ENCODE data around the gene SLC6A19. TPM values are rescaled to one million over a fixed set of nuclear protein-coding genes. Genes with fewer than 3 reads are reported as not detected.
"Not testable (repeated sequence)": the region's sequence is repeated elsewhere in the genome, so short reads cannot be mapped to it uniquely, and the experiment has no call there.

Gene SLC6A19
- polyA plus RNA-seq (ENCODE audit: insufficient read length in 4 of 4) = 10 to 100 TPM in 3 of 4 donors, under 1 TPM in 1; 0.78 to 70.8 (median 42.4) TPM

- DNase-seq (ENCODE audit: low read depth in 4 of 4, low spot score in 3 of 4) = no peak
Measured at GRCh38 chr5:1201327-1202025, at the start of gene SLC6A19. Gene SLC6A19, plus strand, starts transcription at chr5:1201595. Its CDS starts 56 bp downstream, at chr5:1201651.

GRCh38 chr5:1152156-1152555, 49.2 kb upstream of the SLC6A19 start:
- no peak for DNase-seq (ENCODE audit: low read depth in 4 of 4, low spot score in 3 of 4)

GRCh38 chr5:1152771-1153282, 48.6 kb upstream of the SLC6A19 start:
- no peak for DNase-seq (ENCODE audit: low read depth in 4 of 4, low spot score in 3 of 4)

DNA sequence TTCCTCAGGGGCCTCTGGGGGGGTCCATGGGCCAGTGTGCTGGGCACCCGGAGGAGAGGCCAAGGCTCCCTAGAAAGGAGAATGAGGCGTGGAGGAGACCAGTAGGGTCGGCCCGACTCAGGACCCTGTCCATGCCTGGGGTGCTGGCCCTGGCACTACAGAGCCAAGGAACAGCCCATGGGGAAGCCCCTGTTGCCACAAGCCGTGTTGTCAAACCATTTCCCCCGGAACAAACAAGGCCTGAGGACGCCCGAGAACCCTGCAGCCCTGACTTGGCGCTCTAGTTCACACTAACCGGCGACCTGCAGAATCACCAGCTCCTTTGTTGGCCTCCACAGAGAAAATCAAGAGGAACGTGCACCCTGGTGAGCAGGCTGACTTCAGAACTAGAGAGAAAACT, 48.0 kb upstream of the SLC6A19 start:
- DNase-seq (ENCODE audit: low read depth in 4 of 4, low spot score in 3 of 4) = no peak

- no peak for DNase-seq (ENCODE audit: low read depth in 4 of 4, low spot score in 3 of 4)
Measured at GRCh38 chr5:1155191-1156032, 46.0 kb upstream of the SLC6A19 start.

- DNase-seq (ENCODE audit: low read depth in 4 of 4, low spot score in 3 of 4) = no peak
Measured at GRCh38 chr5:1156033-1156753, 45.2 kb upstream of the SLC6A19 start.

DNA sequence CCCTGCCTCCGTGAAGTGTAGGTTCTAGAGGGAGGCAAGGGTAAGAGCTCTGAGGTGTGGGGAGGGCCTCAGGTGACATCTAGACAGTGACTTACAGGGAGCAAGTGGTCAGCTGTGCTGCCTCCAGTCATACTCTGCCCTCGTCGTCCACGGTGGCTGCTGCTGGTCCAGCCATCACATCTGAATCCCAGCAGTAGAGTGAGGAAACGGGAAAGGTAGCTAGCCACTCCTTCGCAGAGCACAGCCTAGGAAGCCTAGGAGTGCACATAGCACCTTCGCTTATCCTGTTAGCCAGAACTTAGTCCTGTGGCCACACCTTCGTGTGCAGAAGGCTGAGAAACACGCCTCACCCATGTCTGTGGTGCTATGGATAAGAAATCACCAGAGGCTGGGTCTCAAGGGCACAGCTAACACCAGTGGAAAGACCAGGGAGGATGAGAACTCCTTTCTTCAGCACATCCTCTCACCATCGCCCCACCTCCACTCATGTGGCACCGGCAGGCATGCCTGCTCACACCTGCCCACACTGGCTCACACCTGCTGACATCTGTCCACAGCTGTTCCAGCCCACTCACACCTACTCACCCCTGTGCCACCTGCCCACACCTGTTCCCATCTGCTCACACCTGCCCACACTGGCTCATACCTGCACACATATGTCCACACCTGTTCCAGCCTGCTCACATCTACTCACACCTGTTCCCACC, 44.5 kb upstream of the SLC6A19 start:
- no peak for DNase-seq (ENCODE audit: low read depth in 4 of 4, low spot score in 3 of 4)

GRCh38 chr5:1157461-1157986, 43.9 kb upstream of the SLC6A19 start:
- not testable (repeated sequence) for DNase-seq (ENCODE audit: low read depth in 4 of 4, low spot score in 3 of 4)

- no peak for DNase-seq (ENCODE audit: low read depth in 4 of 4, low spot score in 3 of 4)
Measured at GRCh38 chr5:1158647-1159340, 42.6 kb upstream of the SLC6A19 start.

DNA sequence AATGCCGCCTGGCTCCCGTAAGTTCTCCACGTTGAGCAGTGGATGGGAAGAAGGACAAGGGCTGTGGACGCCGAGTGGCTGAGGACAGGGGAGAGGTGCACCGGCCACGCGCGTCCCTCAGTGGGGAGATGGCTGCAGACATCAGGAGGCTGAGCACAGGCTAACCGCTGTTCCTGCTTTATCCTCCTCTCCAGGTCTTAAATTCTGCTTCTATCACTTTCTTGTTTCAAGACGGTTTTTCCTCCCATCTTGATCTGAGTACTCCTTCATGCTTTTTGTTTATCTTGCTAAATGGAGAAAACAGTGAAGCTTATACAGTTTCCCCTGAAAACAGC, 42.1 kb upstream of the SLC6A19 start:
- DNase-seq (ENCODE audit: low read depth in 4 of 4, low spot score in 3 of 4) = no peak

DNA sequence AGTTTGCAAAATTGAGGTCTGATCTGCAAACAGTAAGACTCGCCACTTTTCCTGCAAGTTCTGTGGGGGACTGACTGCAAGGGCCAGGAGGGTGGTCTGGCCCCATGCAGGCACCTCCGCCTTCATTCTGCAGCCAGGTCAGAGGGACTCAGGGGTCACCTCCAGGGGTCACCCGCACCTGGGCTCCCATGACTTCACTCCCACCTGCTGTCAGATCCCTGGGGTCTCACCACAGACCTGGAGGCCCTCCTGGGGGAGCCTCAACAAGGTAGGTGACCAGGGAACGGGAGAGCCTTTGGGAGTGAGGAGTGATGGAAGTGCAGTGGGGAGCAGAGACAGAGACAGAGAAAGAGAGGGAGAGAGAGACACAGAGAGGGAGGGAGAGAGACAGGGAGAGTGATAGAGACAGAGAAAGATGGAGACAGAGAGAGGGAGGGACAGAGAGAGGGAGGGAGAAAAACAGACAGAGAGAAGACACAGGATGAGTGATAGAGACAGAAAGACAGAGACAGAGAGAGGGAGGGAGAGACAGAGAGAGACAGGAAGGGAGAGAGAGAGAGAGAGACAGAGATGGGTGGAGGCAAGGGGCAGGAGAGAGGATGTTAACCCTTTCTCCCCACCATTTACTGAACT, 41.5 kb upstream of the SLC6A19 start:
- no peak for DNase-seq (ENCODE audit: low read depth in 4 of 4, low spot score in 3 of 4)

- no peak for DNase-seq (ENCODE audit: low read depth in 4 of 4, low spot score in 3 of 4)
Measured at GRCh38 chr5:1161108-1161832, 40.1 kb upstream of the SLC6A19 start.

- no peak for DNase-seq (ENCODE audit: low read depth in 4 of 4, low spot score in 3 of 4)
Measured at GRCh38 chr5:1161833-1162229, 39.6 kb upstream of the SLC6A19 start.

GRCh38 chr5:1162276-1162675, 39.1 kb upstream of the SLC6A19 start:
- DNase-seq (ENCODE audit: low read depth in 4 of 4, low spot score in 3 of 4) = no peak

GRCh38 chr5:1162751-1163150, 38.6 kb upstream of the SLC6A19 start:
- DNase-seq (ENCODE audit: low read depth in 4 of 4, low spot score in 3 of 4) = no peak

GRCh38 chr5:1163366-1163765, 38.0 kb upstream of the SLC6A19 start:
- no peak for DNase-seq (ENCODE audit: low read depth in 4 of 4, low spot score in 3 of 4)

GRCh38 chr5:1163879-1164278, 37.5 kb upstream of the SLC6A19 start:
- no peak for DNase-seq (ENCODE audit: low read depth in 4 of 4, low spot score in 3 of 4)
